Measurements from ENCODE around the gene LAMA2.

The LAMA2 gene

GRCh38 chr6:129552413-129552812 is 669.5 kb downstream of the LAMA2 start:
- DNase-seq = no peak

GRCh38 chr6:129555206-129555832 is 672.4 kb downstream of the LAMA2 start:
- no peak for DNase-seq

GRCh38 chr6:129558248-129558647 is 675.3 kb downstream of the LAMA2 start:
- no peak for DNase-seq

GRCh38 chr6:129565366-129565765 is 682.4 kb downstream of the LAMA2 start:
- DNase-seq = no peak

- DNase-seq = no peak
These were observed 682.9 kb downstream of the LAMA2 start for GRCh38 chr6:129565811-129566210.

Data from NCI-H2171 treated with DMSO at 0.1 percent for 48 hours (cell line).